Caco-2 (cell line): ENCODE data around the gene PPFIBP1. TPM values are rescaled to one million over a fixed set of nuclear protein-coding genes. Genes with fewer than 3 reads are reported as not detected.
A peak's percentile ranks its signal among the peaks of the same experiment; 100 is the strongest.

Experiments used
- BruUV-seq: library from RNA; stranded (reverse); fragments of 400-500 nt; replicated peaks from 2 replicates; lab custom pipeline; 2021; lab: Mats Ljungman, UMichigan
- CTCF ChIA-PET: fragments of 300-600 bp; sonication (Branson Sonifier 250); formaldehyde crosslinking; loops from one replicate; lab custom pipeline; 2022; ENCODE audit warnings: antibody characterized with exemption; lab: Charles Lee
- POLR2A ChIA-PET: fragments of 300-600 bp; sonication (Branson Sonifier 250); formaldehyde crosslinking; loops from one replicate; lab custom pipeline; 2022; ENCODE audit warnings: antibody characterized with exemption; lab: Charles Lee
- DNase-seq, 2 experiments: peaks; one replicate each; pipeline versions ENCODE4 v3.0.0 to v3.0.0-alpha.2; 2020 to 2022
- H3K27me3 ChIP-seq: replicated peaks from 2 replicates; pipeline ENCODE4 v1.6.0; 2011; ENCODE audit warnings: low read length; ENCODE audit not compliant: control insufficient read depth, insufficient read depth
- H3K36me3 ChIP-seq: 2 replicates; pipeline ENCODE4 v1.5.1; 2011; ENCODE audit warnings: low read length; ENCODE audit not compliant: control insufficient read depth, insufficient read depth
- H3K4me1 ChIP-seq: fragments of 250-450 bp; sonication (Bioruptor Pico); 2 replicates; pipeline ENCODE4 v1.5.1; 2020; ENCODE audit warnings: mild to moderate bottlenecking
- H3K4me3 ChIP-seq: 2 replicates; pipeline ENCODE4 v1.5.1; 2011; ENCODE audit warnings: low read depth, mild to moderate bottlenecking, control low read depth, low read length
- H3K9me3 ChIP-seq: fragments of 250-450 bp; sonication (Bioruptor Pico); 2 replicates; pipeline ENCODE4 v1.5.1; 2020; ENCODE audit warnings: mild to moderate bottlenecking, moderate library complexity
- H3K27ac Mint-ChIP-seq: one replicate; pipeline ENCODE4 v1.8.0; 2022; ENCODE audit warnings: mixed read lengths; ENCODE audit not compliant: unreplicated experiment
- H3K27me3 Mint-ChIP-seq: one replicate; pipeline ENCODE4 v1.8.0; 2022; ENCODE audit warnings: mixed read lengths; ENCODE audit not compliant: insufficient read depth, unreplicated experiment
- H3K36me3 Mint-ChIP-seq: one replicate; pipeline ENCODE4 v1.8.0; 2022; ENCODE audit warnings: mild to moderate bottlenecking, mixed read lengths; ENCODE audit not compliant: insufficient read depth, unreplicated experiment
- H3K4me1 Mint-ChIP-seq: one replicate; pipeline ENCODE4 v1.8.0; 2022; ENCODE audit warnings: low read depth, mixed read lengths; ENCODE audit not compliant: unreplicated experiment
- H3K4me3 Mint-ChIP-seq: one replicate; pipeline ENCODE4 v1.8.0; 2022; ENCODE audit warnings: mild to moderate bottlenecking, moderate library complexity, mixed read lengths; ENCODE audit not compliant: unreplicated experiment
- H3K9me3 Mint-ChIP-seq: one replicate; pipeline ENCODE4 v1.8.0; 2022; ENCODE audit warnings: mixed read lengths; ENCODE audit not compliant: unreplicated experiment
- CTCF ChIP-seq, 2 experiments: fragments of 200-600 bp in 1 of 2; IDR thresholded peaks; 1 replicate in 1 of 2; 2 replicates in 1 of 2; pipeline versions ENCODE4 v1.5.1 to v1.8.0; 2011 to 2022; ENCODE audit warnings: antibody characterized with exemption in 1 of 2, control low read depth in 1 of 2, inconsistent platforms in 1 of 2, low read depth in 1 of 2, low read length in 1 of 2, mild to moderate bottlenecking in 1 of 2, moderate library complexity in 1 of 2; ENCODE audit not compliant: insufficient read depth in 1 of 2, severe bottlenecking in 1 of 2, unreplicated experiment in 1 of 2
- intact Hi-C: fragments of 100-400 bp; cut with micrococcal nuclease; formaldehyde crosslinking; loops from one replicate; pipeline ENCODE4 v1.10.0; 2022; ENCODE audit not compliant: unreplicated experiment
- total RNA-seq: library from RNA; stranded (reverse); gene quantifications from 2 replicates; pipeline ENCODE4 v1.2.3, GENCODE V29; 2022

Gene PPFIBP1
- total RNA-seq, 1 experiment from 2014 or later: 109 TPM

- H3K36me3 Mint-ChIP-seq: no peaks in the 10 kb centered on the region
- POLR2A ChIA-PET: no interaction called here
- intact Hi-C loops: loop anchor here (2.0 kb wide), 1 partner anchor 54 kb away; no protein-coding TSS in a partner anchor
- peaks cover 3% of the 10 kb centered on the region; the same call in 1 of the 2 replicates for H3K4me1 ChIP-seq
- no peak for DNase-seq
- no peaks in the 10 kb centered on the region for H3K4me1 Mint-ChIP-seq
- no peaks in the 10 kb centered on the region for H3K9me3 ChIP-seq
- no peak overlapping the region for H3K27ac Mint-ChIP-seq
- no TSS peak for BruUV-seq
- CTCF ChIA-PET: no interaction called here
- no peaks in the 10 kb centered on the region for H3K27me3 Mint-ChIP-seq
- no peaks in the 10 kb centered on the region for H3K9me3 Mint-ChIP-seq
- no peaks in the 10 kb centered on the region for H3K36me3 ChIP-seq
- TF ChIP-seq CTCF (IDR thresholded peaks at IDR 0.05; ENCODE audit: insufficient read depth in 1 of 2, low read depth in 1 of 2, low read length in 1 of 2, severe bottlenecking in 1 of 2, unreplicated experiment in 1 of 2): peak; percentile 21 to 22
- H3K4me3 ChIP-seq: no peak overlapping the region
- no peaks in the 10 kb centered on the region for H3K27me3 ChIP-seq
- H3K4me3 Mint-ChIP-seq: no peak overlapping the region
These were observed 35.5 kb upstream of the PPFIBP1 start for GRCh38 chr12:27488479-27488878.

GRCh38 chr12:27491226-27491625 is 32.8 kb upstream of the PPFIBP1 start:
- H3K4me1 Mint-ChIP-seq: no peaks in the 10 kb centered on the region
- no TSS peak for BruUV-seq
- no peak for TF ChIP-seq CTCF (IDR thresholded peaks at IDR 0.05; ENCODE audit: insufficient read depth in 1 of 2, low read depth in 1 of 2, low read length in 1 of 2, severe bottlenecking in 1 of 2, unreplicated experiment in 1 of 2)
- H3K9me3 Mint-ChIP-seq: no peaks in the 10 kb centered on the region
- Histone ChIP-seq H3K9me3 (no peaks in the 10 kb centered on the region), H3K36me3 (no peaks in the 10 kb centered on the region), H3K27me3 (no peaks in the 10 kb centered on the region), H3K4me1 (peaks cover 6% of the 10 kb centered on the region; the same call in 1 of the 2 replicates), H3K4me3 (no peak overlapping the region)
- ChIA-PET POLR2A (no interaction called here), CTCF (no interaction called here)
- no peaks in the 10 kb centered on the region for H3K36me3 Mint-ChIP-seq
- DNase-seq: no peak
- no peaks in the 10 kb centered on the region for H3K27me3 Mint-ChIP-seq
- H3K27ac Mint-ChIP-seq: no peak overlapping the region
- intact Hi-C loops: no loop called here
- H3K4me3 Mint-ChIP-seq: no peak overlapping the region

GRCh38 chr12:27493260-27493940 is 30.6 kb upstream of the PPFIBP1 start:
- TF ChIP-seq CTCF (IDR thresholded peaks at IDR 0.05; ENCODE audit: insufficient read depth in 1 of 2, low read depth in 1 of 2, low read length in 1 of 2, severe bottlenecking in 1 of 2, unreplicated experiment in 1 of 2): no peak
- Histone ChIP-seq H3K9me3 (no peaks in the 10 kb centered on the region), H3K27me3 (no peaks in the 10 kb centered on the region), H3K4me1 (peaks cover 6% of the 10 kb centered on the region; the same call in 1 of the 2 replicates), H3K4me3 (no peak overlapping the region), H3K36me3 (no peaks in the 10 kb centered on the region)
- no peak for DNase-seq
- CTCF ChIA-PET: no interaction called here
- Mint-ChIP-seq H3K27ac (no peak overlapping the region), H3K4me1 (no peaks in the 10 kb centered on the region), H3K27me3 (no peaks in the 10 kb centered on the region), H3K4me3 (no peak overlapping the region), H3K36me3 (no peaks in the 10 kb centered on the region), H3K9me3 (no peaks in the 10 kb centered on the region)
- POLR2A ChIA-PET: no interaction called here
- intact Hi-C loops: no loop called here
- BruUV-seq: no TSS peak
